HG02870 (cell line): ENCODE measurements around the gene BPIFB2.
"Not testable (repeated sequence)": the region's sequence is repeated elsewhere in the genome, so short reads cannot be mapped to it uniquely, and the experiment has no call there.

ENCODE experiments used
- ATAC-seq: cut with Tn5 transposase; IDR thresholded peaks from one replicate; pipeline ENCODE4 v1.9.1; 2021; ENCODE audit warnings: mild to moderate bottlenecking, moderate library complexity; ENCODE audit not compliant: unreplicated experiment

The BPIFB2 gene

GRCh38 chr20:33034115-33034514 is 26.6 kb downstream of the BPIFB2 start:
- ATAC-seq: no peak

GRCh38 chr20:33034901-33035492 is 27.5 kb downstream of the BPIFB2 start:
- no peak for ATAC-seq

- no peak for ATAC-seq
Observed at GRCh38 chr20:33037456-33037855, 30.0 kb downstream of the BPIFB2 start.

- no peak for ATAC-seq
Observed at GRCh38 chr20:33038243-33038642, 30.7 kb downstream of the BPIFB2 start.

GRCh38 chr20:33042430-33042829 is 34.9 kb downstream of the BPIFB2 start:
- no peak for ATAC-seq

GRCh38 chr20:33042983-33043730 is 35.7 kb downstream of the BPIFB2 start:
- ATAC-seq: no peak

GRCh38 chr20:33043731-33044181 is 36.3 kb downstream of the BPIFB2 start:
- ATAC-seq: no peak

- not testable (repeated sequence) for ATAC-seq
Observed at GRCh38 chr20:33045129-33045721, 37.7 kb downstream of the BPIFB2 start.

GRCh38 chr20:33046412-33046811 is 38.9 kb downstream of the BPIFB2 start:
- ATAC-seq: no peak

GRCh38 chr20:33051333-33051732 is 43.8 kb downstream of the BPIFB2 start:
- ATAC-seq: no peak

- ATAC-seq: no peak
Observed at GRCh38 chr20:33053291-33054106, 46.0 kb downstream of the BPIFB2 start, which contains the start of gene BPIFB3. Gene BPIFB3 (plus strand): TSS chr20:33053903. CDS start chr20:33055436, 1,533 bp downstream.

GRCh38 chr20:33054381-33054780 is 46.9 kb downstream of the BPIFB2 start:
- no peak for ATAC-seq

- ATAC-seq: no peak
Observed at GRCh38 chr20:33054791-33055190, 47.3 kb downstream of the BPIFB2 start.

GRCh38 chr20:33059136-33059535 is 51.6 kb downstream of the BPIFB2 start:
- ATAC-seq: no peak

- no peak for ATAC-seq
Observed at GRCh38 chr20:33059741-33060390, 52.4 kb downstream of the BPIFB2 start.

- ATAC-seq: no peak
Observed at GRCh38 chr20:33061658-33062028, 54.1 kb downstream of the BPIFB2 start.

GRCh38 chr20:33062105-33062824 is 54.8 kb downstream of the BPIFB2 start:
- ATAC-seq: no peak

GRCh38 chr20:33062825-33063149 is 55.3 kb downstream of the BPIFB2 start:
- ATAC-seq: no peak

- ATAC-seq: no peak
Observed at GRCh38 chr20:33063271-33063670, 55.8 kb downstream of the BPIFB2 start.

- ATAC-seq: no peak
Observed at GRCh38 chr20:33064572-33065287, 57.2 kb downstream of the BPIFB2 start.
